Stimulated activated naive CD8-positive, alpha-beta T cell treated with anti-CD3 and anti-CD28 coated beads, Interleukin-15, amount 100 ng/mL, for 72 hours (primary cell): ENCODE results near the gene GOLGA6L25.
"Not testable (repeated sequence)": the region's sequence is repeated elsewhere in the genome, so short reads cannot be mapped to it uniquely, and the experiment has no call there.

Experiments
- ATAC-seq: fragments of 150-1000 bp; cut with Tn5 transposase; 2 replicates; pipeline ENCODE4 v1.10.0; 2021; ENCODE audit warnings: mild to moderate bottlenecking, moderate library complexity
- DNase-seq, 2 donors: peaks; one replicate each; pipeline ENCODE4 v3.0.0; 2021 to 2022
- H3K27ac Mint-ChIP-seq, 2 donors: one replicate each; pipeline ENCODE4 v1.8.0; 2022; ENCODE audit warnings: mild to moderate bottlenecking in 2 of 2, mixed read lengths in 2 of 2, moderate library complexity in 2 of 2
- H3K27me3 Mint-ChIP-seq: one replicate; pipeline ENCODE4 v1.8.0; 2022; ENCODE audit warnings: mixed read lengths
- H3K4me1 Mint-ChIP-seq: one replicate; pipeline ENCODE4 v1.8.0; 2022; ENCODE audit warnings: mild to moderate bottlenecking, mixed read lengths
- H3K4me3 Mint-ChIP-seq, 2 donors: one replicate each; pipeline ENCODE4 v1.8.0; 2022; ENCODE audit warnings: mild to moderate bottlenecking in 2 of 2, mixed read lengths in 2 of 2, moderate library complexity in 1 of 2
- H3K9me3 Mint-ChIP-seq, 2 donors: one replicate each; pipeline ENCODE4 v1.8.0; 2022; ENCODE audit warnings: mixed read lengths in 2 of 2

GOLGA6L25 gene

GRCh38 chr15:28553268-28553667 lies at the start of gene GOLGA6L25:
TSS of gene GOLGA6L25 (plus strand) at chr15:28553568. CDS start at chr15:28553629, 61 bp downstream.
- not testable (repeated sequence) for H3K4me3 Mint-ChIP-seq, DNase-seq, H3K9me3 Mint-ChIP-seq, H3K27me3 Mint-ChIP-seq, ATAC-seq, H3K4me1 Mint-ChIP-seq, H3K27ac Mint-ChIP-seq

GRCh38 chr15:28508217-28508889 lies 45.0 kb upstream of the GOLGA6L25 start:
- DNase-seq, H3K9me3 Mint-ChIP-seq, H3K27me3 Mint-ChIP-seq, ATAC-seq, H3K27ac Mint-ChIP-seq, H3K4me3 Mint-ChIP-seq, H3K4me1 Mint-ChIP-seq: not testable (repeated sequence)

- not testable (repeated sequence) for DNase-seq, H3K4me1 Mint-ChIP-seq, ATAC-seq, H3K27ac Mint-ChIP-seq, H3K9me3 Mint-ChIP-seq, H3K27me3 Mint-ChIP-seq, H3K4me3 Mint-ChIP-seq
These were observed 39.2 kb upstream of the GOLGA6L25 start for GRCh38 chr15:28514128-28514527.

- not testable (repeated sequence) for H3K4me3 Mint-ChIP-seq, H3K27me3 Mint-ChIP-seq, H3K27ac Mint-ChIP-seq, DNase-seq, H3K9me3 Mint-ChIP-seq, H3K4me1 Mint-ChIP-seq, ATAC-seq
These were observed 38.2 kb upstream of the GOLGA6L25 start for GRCh38 chr15:28515208-28515607.

GRCh38 chr15:28532954-28533353 lies 20.4 kb upstream of the GOLGA6L25 start, which contains the start of gene GOLGA8G:
TSS of gene GOLGA8G (minus strand) at chr15:28532971. CDS start at chr15:28532909, 62 bp downstream.
- not testable (repeated sequence) for ATAC-seq, DNase-seq, H3K4me1 Mint-ChIP-seq, H3K4me3 Mint-ChIP-seq, H3K9me3 Mint-ChIP-seq, H3K27me3 Mint-ChIP-seq, H3K27ac Mint-ChIP-seq

- not testable (repeated sequence) for H3K27me3 Mint-ChIP-seq, ATAC-seq, H3K4me3 Mint-ChIP-seq, H3K4me1 Mint-ChIP-seq, H3K9me3 Mint-ChIP-seq, DNase-seq, H3K27ac Mint-ChIP-seq
These were observed 20.0 kb downstream of the GOLGA6L25 start for GRCh38 chr15:28573351-28573750.

GRCh38 chr15:28588977-28589606 lies 35.7 kb downstream of the GOLGA6L25 start:
- H3K4me3 Mint-ChIP-seq, DNase-seq, H3K4me1 Mint-ChIP-seq, H3K27me3 Mint-ChIP-seq, ATAC-seq, H3K9me3 Mint-ChIP-seq, H3K27ac Mint-ChIP-seq: not testable (repeated sequence)

- ATAC-seq, H3K4me1 Mint-ChIP-seq, H3K9me3 Mint-ChIP-seq, H3K27me3 Mint-ChIP-seq: not testable (repeated sequence)
- peak overlapping the region; percentile 79 to 90 for H3K4me3 Mint-ChIP-seq
- peak overlapping the region; percentile 2 to 85 for H3K27ac Mint-ChIP-seq
- DNase-seq: peak in 1 of 2 donors; percentile 5
These were observed 36.4 kb downstream of the GOLGA6L25 start for GRCh38 chr15:28589769-28590168.

- H3K9me3 Mint-ChIP-seq, H3K4me1 Mint-ChIP-seq, ATAC-seq, H3K27me3 Mint-ChIP-seq, H3K4me3 Mint-ChIP-seq, H3K27ac Mint-ChIP-seq, DNase-seq: not testable (repeated sequence)
These were observed 39.0 kb downstream of the GOLGA6L25 start for GRCh38 chr15:28592395-28592794.

GRCh38 chr15:28593424-28594129 lies 40.2 kb downstream of the GOLGA6L25 start:
- not testable (repeated sequence) for H3K27me3 Mint-ChIP-seq, H3K4me3 Mint-ChIP-seq, H3K27ac Mint-ChIP-seq, DNase-seq, H3K4me1 Mint-ChIP-seq, H3K9me3 Mint-ChIP-seq, ATAC-seq

- not testable (repeated sequence) for H3K27me3 Mint-ChIP-seq
These were observed 44.1 kb downstream of the GOLGA6L25 start for GRCh38 chr15:28597471-28597870.

GRCh38 chr15:28598209-28598608 lies 44.8 kb downstream of the GOLGA6L25 start:
- not testable (repeated sequence) for H3K4me1 Mint-ChIP-seq, H3K4me3 Mint-ChIP-seq, DNase-seq, H3K27me3 Mint-ChIP-seq, H3K9me3 Mint-ChIP-seq, H3K27ac Mint-ChIP-seq, ATAC-seq

More at GRCh38 chr15:28597471-28597870, 44.1 kb downstream of the GOLGA6L25 start:
- H3K9me3 Mint-ChIP-seq, H3K27ac Mint-ChIP-seq, H3K4me3 Mint-ChIP-seq, H3K4me1 Mint-ChIP-seq, DNase-seq, ATAC-seq: not testable (repeated sequence)

- not testable (repeated sequence) for H3K9me3 Mint-ChIP-seq, H3K27ac Mint-ChIP-seq, DNase-seq, H3K4me1 Mint-ChIP-seq, H3K27me3 Mint-ChIP-seq, ATAC-seq, H3K4me3 Mint-ChIP-seq
These were observed 48.8 kb downstream of the GOLGA6L25 start for GRCh38 chr15:28602152-28602551.
